ENCODE results near the gene PTGES2.
"Not testable (repeated sequence)": the region's sequence is repeated elsewhere in the genome, so short reads cannot be mapped to it uniquely, and the experiment has no call there.

PTGES2 gene

DNA sequence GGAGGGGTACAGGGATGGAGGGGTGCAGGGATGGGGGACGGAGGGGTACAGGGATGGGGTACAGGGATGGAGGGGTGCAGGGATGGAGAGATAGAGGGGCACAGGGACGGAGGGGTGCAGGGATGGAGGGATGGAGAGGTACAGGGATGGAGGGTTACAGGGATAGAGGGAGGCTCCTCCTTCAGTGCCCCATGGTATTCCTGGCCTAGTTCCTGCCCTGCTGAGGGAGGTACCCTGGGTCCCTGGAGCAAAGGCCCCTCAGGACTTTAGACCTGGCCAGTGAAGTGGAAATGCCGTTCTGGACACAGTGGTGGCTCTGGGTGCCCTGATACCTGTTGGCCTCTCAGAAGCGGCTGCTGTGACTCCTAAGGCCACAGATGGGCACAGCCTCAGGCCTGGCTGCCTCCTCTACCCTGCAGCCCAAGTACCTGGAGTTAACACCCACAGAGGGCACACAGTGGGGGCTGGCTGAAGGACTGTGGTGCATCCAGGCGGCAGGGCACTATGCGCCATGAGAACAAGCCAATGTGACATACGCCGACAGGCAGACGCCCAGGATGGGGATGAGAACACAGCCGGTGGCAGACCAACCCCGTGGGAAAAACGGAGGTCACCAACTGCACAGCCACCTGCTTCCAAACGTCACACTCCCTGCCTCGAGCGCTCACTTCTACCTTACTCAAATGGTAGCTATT, 8.4 kb downstream of the PTGES2 start:
- no peak for DNase-seq (ENCODE audit: low read depth in 3 of 3)

DNA sequence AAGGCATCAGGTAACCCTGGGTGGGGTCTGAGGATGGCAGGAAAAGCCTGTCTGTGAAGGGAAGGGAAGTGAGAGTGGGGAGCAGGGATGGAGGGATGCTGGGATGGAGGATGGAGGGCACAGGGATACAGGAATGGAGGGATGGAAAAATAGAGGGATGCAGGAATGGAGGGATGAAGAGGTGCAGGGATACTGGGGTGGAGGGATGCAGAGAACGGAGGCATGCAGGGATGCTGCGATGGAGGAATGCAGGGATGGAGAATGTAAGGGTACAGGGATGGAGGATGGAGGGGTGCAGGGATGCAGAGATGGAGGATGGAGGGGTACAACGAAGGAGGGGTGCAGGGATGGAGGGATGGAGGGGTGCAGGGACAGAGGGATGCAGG, 9.1 kb downstream of the PTGES2 start:
- no peak for DNase-seq (ENCODE audit: low read depth in 3 of 3)

DNA sequence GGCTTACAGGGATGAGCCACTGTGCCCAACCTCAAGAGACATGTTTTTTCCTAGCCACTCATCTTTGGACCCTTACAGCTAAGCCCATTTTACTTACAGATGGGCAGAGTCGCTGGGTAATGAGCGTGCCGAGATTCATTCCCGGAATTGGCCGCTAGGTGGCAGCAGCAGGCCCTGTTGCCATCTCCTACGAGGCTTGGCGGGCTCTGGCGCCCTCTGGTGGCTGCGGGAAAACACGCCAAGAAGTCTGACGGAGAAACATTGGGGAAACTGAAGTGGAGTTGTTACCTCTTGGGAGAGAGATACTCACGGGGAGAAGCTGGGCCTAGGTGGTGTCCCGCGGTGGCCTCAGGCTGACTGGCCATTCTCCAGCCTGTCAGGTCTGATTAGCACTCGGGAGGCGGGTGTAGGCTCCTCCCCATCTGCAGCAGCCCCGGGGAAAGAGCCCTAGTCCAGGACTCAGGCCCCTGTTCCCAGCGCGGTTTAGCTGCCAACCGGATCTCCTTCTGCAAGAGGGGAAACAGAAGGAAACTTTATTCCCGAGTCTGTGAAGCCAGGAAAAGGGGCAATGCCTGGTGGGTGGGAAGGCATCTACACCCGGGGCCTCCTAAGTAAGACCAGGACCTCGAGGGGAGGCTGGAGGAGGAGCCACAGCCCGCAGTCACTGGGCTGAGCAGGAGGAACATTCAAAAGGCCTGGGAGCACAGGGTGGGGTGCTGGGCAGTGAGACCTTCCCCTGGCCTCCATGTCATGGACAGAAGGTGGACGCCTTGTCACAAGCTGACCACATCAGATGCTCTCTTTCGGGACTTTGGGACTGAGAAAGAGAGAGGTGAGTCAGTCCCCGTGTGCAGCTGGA, 9.7 kb downstream of the PTGES2 start:
- DNase-seq (ENCODE audit: low read depth in 3 of 3): peak; percentile 87 to 99 (median 97)

DNA sequence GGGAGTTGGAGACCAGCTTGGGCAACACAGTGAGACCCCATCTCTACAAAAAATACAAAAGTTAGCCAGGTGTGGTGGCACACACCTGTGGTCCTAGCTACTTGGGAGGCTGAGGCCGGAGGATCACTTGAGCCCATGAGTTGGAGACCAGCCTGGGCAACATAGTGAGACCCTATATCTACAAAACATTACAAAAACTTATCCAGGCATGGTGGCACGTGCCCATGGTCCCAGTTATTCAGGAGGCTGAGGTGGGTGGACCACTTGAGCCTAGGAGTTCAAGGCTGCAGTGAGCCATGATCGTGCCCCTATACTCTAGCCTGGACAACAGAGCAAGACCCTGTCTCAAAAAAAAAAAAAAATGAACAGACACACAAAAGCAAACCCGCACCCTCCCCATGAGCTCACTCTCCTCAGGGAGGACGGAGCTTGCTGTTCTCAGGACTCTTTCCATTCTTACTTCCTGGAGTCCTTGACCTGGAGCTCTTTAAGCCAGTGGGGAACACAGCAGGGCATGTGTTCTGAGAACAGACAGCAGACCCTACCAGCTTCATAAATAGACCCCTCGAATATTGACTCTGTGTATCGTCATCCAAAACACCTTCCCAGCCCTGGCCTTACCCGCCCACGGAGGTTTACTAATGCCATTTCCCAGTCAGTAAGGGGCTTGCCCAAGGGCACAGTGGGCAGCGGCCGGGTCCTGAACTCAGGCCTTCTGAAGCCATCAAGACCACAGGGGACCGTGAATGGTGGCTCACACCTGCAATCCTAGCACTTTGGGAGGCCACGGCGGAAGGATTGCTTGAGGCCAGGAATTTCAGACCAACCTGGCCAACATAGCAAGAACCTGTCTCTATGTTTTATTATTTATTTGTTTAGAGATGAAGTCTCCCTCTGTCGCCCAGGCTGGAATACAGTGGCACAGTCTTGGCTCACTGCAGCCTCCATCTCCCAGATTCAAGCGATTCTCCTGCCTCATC, 11.1 kb downstream of the PTGES2 start:
- DNase-seq (ENCODE audit: low read depth in 3 of 3): no peak

DNA sequence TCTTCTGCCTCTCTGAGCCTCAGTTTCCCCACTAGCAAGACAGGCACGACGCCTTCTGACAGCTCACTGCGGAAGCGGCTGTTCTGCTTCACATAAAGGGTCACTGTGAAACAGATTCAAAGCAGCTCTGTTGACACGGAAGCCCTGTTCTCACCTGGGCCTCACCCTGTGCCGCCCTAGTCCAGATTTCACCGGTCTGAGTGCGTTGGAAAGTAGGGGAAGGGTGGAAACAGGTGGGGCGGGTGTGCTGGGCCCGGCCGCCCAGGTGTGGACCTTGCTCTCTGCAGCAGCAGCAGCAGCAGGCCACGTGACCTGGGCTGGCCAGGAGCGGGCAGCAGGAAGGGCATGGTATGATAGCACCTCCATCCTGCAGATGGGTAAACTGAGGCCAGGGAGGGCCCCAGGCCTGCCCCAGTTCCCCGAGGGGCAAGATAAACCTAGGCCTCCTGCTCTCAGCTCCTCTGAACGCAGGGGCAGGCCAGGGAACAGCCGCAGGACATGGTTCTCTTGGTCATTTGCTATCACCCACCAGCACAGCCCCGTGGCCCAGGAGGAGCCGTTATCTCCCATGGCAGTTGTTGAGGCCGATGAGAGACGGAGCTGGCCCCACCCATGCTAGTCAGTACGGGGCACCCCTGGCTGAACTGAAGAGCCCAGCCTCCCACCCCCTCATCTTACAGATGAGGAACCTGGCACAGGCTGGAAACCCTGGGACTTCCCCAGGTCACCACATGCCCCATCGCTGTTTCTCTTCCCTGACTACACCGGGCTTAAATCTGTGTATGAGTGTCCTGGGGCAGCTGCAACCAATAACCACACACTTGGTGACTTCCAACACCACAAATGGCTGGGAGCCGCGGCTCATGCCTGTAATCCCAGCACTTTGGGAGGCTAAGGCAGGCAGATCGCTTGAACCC, 12.1 kb downstream of the PTGES2 start:
- DNase-seq (ENCODE audit: low read depth in 3 of 3): no peak

DNA sequence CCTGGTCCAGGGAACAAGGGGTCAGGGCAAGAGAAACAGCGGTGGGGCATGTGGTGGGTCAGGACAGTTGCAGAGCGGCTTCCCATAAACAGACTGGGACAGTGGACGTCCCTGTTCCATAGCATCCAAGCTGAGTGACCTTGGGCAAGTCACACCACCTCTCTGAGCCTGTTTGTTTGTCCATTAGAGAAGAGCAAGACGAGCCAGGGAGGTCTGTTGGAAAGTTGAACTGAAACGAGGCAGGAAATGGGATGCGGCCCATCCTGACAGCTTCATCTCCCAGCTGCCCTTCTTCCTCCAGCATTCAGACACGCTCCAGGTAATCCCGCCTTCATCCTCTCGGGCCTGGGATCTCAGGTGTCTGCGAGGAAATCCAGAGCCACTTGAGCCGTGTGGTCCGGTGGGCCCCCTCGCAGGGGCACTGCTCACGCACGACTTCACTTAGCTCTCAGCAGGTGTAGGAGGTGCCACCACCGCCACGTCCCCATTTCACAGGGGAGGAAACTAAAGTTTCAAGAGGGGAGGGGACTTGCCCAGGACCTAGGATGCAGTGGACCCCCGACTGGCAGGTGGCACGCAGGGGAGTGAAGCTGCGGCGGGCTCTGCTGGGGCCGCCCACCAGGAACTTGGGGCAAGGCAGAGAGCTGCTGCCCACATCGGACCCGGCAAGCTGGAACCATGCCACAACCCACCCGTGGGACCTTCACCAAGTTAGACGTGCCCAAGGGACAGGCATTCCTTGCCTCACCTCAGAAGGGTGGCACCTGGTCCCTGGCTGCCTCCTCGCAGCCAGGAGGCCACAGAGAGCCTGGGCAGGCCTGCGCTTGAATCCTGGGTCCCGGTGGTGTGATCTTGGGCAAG, 13.0 kb downstream of the PTGES2 start:
- DNase-seq (ENCODE audit: low read depth in 3 of 3): no peak

DNA sequence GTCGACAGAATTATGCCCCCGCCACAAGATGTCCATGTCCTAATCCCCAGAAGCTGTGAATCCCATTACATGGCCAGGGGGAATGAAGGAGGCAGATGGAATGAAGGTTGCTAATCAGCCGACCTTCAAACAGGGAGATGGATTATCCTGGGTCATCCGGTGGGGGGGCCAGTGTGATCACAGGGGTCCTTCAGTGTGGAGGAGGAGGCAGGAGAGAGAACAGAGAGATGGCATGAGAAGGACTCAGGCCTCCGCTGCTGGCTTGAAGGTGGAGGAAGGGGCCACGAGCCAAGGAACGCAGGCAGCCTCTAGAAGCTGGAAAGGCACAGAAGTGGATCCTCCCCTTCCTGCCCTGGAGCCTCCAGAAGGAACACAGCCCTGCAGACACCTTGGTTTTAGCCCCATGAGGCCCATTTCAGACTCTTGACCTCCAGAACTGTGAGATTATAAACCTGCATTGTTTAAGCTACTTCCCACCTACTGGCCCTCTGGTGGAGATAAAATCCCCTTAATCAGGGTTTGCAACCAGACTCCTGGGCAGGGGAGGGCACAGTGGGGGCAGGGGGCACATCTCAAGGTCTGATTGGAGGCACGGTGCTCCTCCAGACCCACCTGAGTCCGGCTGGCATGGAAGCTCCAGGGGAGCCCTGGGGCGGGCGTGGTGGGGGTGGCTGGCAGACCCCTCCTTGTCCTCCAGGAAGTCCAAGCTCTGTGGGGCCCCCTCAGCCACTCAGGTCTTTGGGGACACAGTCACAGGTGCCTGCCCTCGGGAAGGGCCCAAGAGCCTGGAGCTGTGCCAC, 13.8 kb downstream of the PTGES2 start:
- no peak for DNase-seq (ENCODE audit: low read depth in 3 of 3)

DNA sequence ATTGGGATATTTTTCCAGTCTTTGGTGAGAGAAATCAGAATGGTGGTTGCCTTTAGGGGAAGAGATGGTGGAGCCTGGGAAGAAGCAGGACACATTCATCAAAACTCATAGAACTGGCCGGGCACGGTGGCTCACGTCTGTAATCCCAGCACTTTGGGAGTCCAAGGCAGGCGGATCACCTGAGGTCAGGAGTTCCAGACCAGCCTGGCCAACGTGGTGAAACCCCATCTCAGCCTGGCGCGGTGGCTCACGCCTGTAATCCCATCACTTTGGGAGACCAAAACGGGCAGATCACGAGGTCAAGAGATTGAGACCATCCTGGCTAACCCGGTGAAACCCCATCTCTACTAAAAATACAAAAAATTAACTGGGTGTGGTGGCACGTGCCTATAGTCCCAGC, 15.8 kb downstream of the PTGES2 start:
- not testable (repeated sequence) for DNase-seq (ENCODE audit: low read depth in 3 of 3)

DNA sequence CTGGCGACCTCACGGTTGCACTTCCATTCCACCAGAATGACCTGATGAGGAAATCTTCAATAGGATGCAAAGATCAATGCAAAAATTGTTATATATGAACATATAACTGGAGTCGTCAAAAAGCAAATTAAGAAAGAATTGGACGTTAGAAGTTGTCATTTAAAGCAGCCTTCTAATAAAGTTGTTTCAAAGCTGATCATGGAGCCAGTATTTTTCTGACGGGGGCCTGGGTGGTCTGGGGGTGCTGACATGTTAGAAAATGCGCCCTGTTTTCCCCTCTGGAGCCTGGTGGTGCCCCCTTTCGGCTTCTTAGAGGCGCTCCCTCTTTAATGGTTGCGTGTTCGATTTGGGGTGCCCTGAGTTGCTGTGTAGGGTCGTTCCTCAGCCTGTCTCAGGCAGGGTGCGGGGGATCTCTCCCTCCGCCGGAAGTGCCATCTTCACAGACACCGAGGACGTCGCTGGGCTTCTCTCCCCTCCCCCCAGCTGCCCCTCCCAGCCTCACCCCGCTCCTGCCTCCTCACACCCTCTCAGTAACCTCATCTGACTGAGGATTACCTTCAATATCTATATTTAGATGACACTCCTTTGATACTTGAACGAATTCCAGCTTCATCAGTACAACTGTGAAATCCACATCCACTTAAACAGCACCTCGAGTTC, 18.3 kb downstream of the PTGES2 start:
- DNase-seq (ENCODE audit: low read depth in 3 of 3): no peak

DNA sequence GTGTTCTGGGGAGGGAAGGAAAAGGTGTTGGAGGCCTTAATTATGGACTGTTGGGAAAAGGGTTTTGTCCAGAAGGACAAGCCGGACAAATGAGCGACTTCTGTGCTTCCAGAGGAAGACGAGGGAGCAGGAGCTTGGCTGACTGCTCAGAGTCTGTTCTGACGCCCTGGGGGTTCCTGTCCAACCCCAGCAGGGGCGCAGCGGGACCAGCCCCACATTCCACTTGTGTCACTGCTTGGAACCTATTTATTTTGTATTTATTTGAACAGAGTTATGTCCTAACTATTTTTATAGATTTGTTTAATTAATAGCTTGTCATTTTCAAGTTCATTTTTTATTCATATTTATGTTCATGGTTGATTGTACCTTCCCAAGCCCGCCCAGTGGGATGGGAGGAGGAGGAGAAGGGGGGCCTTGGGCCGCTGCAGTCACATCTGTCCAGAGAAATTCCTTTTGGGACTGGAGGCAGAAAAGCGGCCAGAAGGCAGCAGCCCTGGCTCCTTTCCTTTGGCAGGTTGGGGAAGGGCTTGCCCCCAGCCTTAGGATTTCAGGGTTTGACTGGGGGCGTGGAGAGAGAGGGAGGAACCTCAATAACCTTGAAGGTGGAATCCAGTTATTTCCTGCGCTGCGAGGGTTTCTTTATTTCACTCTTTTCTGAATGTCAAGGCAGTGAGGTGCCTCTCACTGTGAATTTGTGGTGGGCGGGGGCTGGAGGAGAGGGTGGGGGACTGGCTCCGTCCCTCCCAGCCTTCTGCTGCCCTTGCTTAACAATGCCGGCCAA, 19.1 kb downstream of the PTGES2 start:
- DNase-seq (ENCODE audit: low read depth in 3 of 3): no peak

DNA sequence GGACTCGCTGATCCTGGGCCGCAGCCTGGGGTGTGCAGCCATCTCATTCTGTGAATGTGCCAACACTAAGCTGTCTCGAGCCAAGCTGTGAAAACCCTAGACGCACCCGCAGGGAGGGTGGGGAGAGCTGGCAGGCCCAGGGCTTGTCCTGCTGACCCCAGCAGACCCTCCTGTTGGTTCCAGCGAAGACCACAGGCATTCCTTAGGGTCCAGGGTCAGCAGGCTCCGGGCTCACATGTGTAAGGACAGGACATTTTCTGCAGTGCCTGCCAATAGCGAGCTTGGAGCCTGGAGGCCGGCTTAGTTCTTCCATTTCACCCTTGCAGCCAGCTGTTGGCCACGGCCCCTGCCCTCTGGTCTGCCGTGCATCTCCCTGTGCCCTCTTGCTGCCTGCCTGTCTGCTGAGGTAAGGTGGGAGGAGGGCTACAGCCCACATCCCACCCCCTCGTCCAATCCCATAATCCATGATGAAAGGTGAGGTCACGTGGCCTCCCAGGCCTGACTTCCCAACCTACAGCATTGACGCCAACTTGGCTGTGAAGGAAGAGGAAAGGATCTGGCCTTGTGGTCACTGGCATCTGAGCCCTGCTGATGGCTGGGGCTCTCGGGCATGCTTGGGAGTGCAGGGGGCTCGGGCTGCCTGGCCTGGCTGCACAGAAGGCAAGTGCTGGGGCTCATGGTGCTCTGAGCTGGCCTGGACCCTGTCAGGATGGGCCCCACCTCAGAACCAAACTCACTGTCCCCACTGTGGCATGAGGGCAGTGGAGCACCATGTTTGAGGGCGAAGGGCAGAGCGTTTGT, 19.9 kb downstream of the PTGES2 start:
- DNase-seq (ENCODE audit: low read depth in 3 of 3): no peak

DNA sequence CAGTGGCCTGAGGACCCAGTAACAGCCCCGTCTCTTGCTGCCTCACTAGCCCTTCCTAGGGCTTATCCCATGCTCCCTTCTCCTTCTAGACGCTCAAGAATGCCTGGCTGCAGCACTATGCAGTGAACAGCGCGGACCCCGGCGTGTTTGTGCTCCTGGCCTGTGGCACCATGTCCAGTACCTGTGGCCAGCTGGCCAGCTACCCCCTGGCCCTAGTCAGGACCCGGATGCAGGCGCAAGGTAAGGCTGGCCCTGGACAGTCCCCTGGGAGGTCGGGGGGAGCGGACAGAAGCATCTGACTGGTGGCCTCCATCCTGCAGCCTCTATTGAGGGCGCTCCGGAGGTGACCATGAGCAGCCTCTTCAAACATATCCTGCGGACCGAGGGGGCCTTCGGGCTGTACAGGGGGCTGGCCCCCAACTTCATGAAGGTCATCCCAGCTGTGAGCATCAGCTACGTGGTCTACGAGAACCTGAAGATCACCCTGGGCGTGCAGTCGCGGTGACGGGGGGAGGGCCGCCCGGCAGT, 20.5 kb downstream of the PTGES2 start:
- no peak for DNase-seq (ENCODE audit: low read depth in 3 of 3)

DNA sequence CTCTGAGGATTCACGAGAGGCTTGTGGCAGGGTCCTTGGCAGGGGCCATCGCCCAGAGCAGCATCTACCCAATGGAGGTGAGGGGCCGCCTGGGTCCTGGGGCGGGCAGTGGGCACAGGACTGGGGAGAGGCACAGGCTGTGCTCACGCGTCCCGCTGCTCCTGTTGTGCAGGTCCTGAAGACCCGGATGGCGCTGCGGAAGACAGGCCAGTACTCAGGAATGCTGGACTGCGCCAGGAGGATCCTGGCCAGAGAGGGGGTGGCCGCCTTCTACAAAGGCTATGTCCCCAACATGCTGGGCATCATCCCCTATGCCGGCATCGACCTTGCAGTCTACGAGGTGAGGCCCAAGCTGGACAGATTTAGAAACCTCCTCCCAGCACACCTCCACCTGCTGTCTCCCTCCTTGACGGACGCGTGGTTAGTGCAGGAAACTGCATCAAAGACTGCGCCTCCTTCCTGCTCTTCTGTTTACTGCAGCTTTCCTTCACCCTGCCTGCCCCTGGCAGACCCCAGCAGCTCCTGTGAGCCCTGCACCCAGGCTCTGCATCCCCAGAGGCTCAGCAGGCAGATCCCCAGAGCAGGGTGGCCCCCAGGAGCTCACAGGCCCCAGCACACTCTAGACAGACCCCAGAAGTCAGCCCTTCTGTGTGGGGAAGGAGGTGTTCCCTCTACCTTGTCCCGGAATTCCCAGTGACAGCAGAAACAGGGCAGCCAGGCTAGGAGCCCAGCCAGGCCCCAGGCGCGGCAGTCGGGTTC, 21.2 kb downstream of the PTGES2 start:
- no peak for DNase-seq (ENCODE audit: low read depth in 3 of 3)

DNA sequence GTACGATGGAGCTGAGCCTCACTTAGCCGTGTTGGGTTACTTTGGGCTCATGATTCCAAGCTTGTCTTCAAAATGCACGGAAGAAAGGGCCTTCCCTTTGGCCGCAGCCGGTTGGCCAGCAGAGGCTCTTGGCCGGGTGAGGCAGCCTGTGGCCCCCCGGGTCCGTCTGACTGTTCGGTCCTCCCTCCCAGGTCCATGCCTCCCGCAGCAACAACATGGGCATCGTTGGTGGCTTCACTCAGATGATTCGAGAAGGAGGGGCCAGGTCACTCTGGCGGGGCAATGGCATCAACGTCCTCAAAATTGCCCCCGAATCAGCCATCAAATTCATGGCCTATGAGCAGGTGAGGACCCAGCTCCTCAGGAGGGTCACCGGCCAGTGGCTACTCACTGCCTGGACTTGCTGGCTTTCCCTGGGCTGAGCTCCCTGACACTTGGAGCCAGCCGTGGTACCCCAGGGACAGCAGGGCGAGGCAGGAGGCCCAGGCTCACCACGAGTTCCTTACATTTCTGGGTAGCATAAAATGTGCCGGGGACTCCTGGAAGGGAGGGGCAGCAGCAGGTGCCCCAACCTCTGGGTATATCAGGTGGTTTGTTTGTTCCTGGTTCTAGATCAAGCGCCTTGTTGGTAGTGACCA, 21.9 kb downstream of the PTGES2 start:
- DNase-seq (ENCODE audit: low read depth in 3 of 3): no peak

DNA sequence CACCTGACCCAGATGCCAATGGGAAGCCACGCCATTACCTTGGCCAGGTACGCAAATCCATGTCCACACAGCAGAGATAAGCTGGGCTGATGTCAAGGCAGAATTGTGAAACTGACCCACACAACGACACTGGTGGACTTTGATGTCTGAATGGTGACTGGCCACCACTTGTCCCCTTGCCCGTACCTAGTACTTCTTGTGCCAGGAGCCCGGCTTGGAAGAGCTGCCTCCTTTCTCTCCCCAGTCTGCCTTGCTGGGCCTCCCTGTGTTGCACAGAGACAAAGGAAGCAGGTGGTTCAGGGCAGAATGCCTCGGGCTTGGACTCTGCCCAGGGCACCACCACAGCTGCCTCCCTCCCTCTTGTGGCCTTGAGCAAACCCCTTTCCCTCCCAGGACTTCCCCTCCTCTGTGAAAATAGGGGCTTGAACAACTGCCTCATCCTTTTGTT, 23.3 kb downstream of the PTGES2 start:
- DNase-seq (ENCODE audit: low read depth in 3 of 3): no peak

All from stimulated activated CD4-positive, alpha-beta T cell treated with anti-CD3 and anti-CD28 coated beads, TNF-alpha, amount 100 ng/mL, for 48 hours (primary cell).